ENCODE measurements around the gene ITFG1. TPM values are rescaled to one million over a fixed set of nuclear protein-coding genes. Genes with fewer than 3 reads are reported as not detected.
"Not testable (repeated sequence)": the region's sequence is repeated elsewhere in the genome, so short reads cannot be mapped to it uniquely, and the experiment has no call there.

The ITFG1 gene
- total and polyA plus RNA-seq, 8 donors: 8.1 to 90.0 (median 32.2) TPM

DNA sequence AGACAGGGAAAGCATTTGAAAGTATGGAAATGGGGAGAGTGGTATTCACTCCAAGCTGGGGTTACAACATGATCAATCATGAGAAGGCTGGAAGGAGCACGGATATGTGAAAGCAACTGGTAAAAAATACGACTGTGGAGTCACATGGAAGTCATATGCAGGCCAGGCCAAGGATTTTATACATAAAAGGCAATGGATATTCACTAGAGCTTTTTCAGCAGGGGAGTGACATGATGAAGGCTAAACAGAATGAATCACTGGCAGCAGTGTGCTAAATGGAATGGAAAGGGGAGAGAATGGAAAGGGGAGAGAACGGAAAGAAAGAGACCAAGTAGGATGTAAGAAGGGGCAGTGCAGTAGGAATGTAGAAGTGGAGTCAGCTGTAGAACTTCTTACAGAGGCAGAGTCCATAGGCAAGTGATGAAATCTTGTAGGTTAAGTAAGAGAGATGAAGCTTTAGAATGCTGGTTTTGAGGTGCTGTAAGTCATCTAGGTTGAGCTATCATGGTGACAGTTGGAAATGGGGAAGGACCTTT lies 304.1 kb downstream of the ITFG1 start:
- DNase-seq: no peak
- H3K27ac ChIP-seq: no peak overlapping the region
- no peak overlapping the region for H3K4me3 ChIP-seq
- TF ChIP-seq POLR2A (IDR thresholded peaks at IDR 0.05) (no peak), POLR2AphosphoS5 (IDR thresholded peaks at IDR 0.05) (no peak), EP300 (IDR thresholded peaks at IDR 0.05) (no peak)
- TF ChIP-seq, protein P1, sequence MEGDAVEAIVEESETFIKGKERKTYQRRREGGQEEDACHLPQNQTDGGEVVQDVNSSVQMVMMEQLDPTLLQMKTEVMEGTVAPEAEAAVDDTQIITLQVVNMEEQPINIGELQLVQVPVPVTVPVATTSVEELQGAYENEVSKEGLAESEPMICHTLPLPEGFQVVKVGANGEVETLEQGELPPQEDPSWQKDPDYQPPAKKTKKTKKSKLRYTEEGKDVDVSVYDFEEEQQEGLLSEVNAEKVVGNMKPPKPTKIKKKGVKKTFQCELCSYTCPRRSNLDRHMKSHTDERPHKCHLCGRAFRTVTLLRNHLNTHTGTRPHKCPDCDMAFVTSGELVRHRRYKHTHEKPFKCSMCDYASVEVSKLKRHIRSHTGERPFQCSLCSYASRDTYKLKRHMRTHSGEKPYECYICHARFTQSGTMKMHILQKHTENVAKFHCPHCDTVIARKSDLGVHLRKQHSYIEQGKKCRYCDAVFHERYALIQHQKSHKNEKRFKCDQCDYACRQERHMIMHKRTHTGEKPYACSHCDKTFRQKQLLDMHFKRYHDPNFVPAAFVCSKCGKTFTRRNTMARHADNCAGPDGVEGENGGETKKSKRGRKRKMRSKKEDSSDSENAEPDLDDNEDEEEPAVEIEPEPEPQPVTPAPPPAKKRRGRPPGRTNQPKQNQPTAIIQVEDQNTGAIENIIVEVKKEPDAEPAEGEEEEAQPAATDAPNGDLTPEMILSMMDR (IDR thresholded peaks at IDR 0.05): no peak
- H3K27me3 ChIP-seq: no peaks in the 10 kb centered on the region
- H3K36me3 ChIP-seq: peaks cover 10 to 76% (median 65%) of the 10 kb centered on the region in 4 donors
- WGBS, 5 donors: 87 to 95% (median 94%) methylated on average over 3 of the region's 3 CpGs
- H3K9me3 ChIP-seq: peaks cover 0 to 18% (median 13%) of the 10 kb centered on the region in 4 donors
- intact Hi-C loops (cut with DNase I; ENCODE audit: low total_unique reads): no loop called here
- no peaks in the 10 kb centered on the region for H3K4me1 ChIP-seq

DNA sequence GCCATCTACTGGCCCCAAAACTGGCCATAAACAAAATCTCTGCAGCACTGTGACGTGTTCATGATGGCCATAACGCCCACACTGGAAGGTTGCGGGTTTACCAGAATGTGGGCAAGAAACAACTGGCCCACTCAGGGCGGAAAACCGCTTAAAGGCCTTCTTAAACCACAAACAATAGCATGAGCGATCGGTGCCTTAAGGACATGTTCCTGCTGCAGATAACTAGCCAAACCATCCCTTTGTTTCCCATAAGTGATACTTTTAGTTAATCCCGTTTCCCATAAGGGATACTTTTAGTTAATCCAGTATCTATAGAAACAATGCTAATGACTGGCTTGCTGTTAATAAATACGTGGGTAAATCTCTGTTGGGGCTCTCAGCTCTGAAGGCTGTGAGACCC lies 308.4 kb downstream of the ITFG1 start:
- DNase-seq: not testable (repeated sequence)
- 96 to 99% (median 97%) methylated on average over 9 of the region's 9 CpGs for WGBS, 5 donors

DNA sequence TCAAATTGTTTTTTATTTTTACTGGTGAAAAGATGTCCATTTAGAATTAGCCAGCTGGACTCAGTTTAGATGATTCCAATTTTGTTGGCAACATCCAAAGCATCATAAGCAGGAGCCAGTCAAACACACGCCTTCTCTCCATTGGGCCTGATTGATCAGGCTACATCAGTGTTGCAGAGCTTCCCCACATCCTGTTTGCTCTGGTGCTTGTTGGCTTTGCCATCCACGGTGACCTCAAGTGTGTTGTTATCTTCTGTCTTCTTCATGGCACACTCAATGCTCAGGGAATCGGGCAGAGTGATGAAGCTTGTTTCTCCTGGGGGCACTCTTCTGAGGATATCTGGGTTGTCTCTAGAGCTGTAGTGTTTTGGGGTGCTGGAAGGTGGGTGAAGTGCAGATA lies 310.8 kb downstream of the ITFG1 start:
- TF ChIP-seq EP300 (IDR thresholded peaks at IDR 0.05) (no peak), POLR2A (IDR thresholded peaks at IDR 0.05) (no peak), POLR2AphosphoS5 (IDR thresholded peaks at IDR 0.05) (no peak)
- TF ChIP-seq, protein P1 (IDR thresholded peaks at IDR 0.05): no peak
- H3K27me3 ChIP-seq: peaks cover 0 to 5% (median 0%) of the 10 kb centered on the region in 3 donors
- peaks cover 0 to 23% (median 13%) of the 10 kb centered on the region in 4 donors for H3K9me3 ChIP-seq
- WGBS, 5 donors: 86 to 94% (median 89%) methylated on average over 3 of the region's 3 CpGs
- no peaks in the 10 kb centered on the region for H3K4me1 ChIP-seq
- no peak for DNase-seq
- H3K27ac ChIP-seq: no peak overlapping the region
- peaks cover 10 to 28% (median 20%) of the 10 kb centered on the region in 4 donors for H3K36me3 ChIP-seq
- no peak overlapping the region for H3K4me3 ChIP-seq
- intact Hi-C loops (cut with DNase I; ENCODE audit: low total_unique reads): no loop called here

More for the DNA sequence above, 308.4 kb downstream of the ITFG1 start:
- H3K4me3 ChIP-seq; H3K4me1 ChIP-seq; H3K27ac ChIP-seq; H3K27me3 ChIP-seq; intact Hi-C loops (cut with DNase I; ENCODE audit: low total_unique reads): not testable (repeated sequence)
- H3K9me3 ChIP-seq: peaks cover 0 to 23% (median 13%) of the 10 kb centered on the region in 4 donors
- H3K36me3 ChIP-seq: peaks cover 10 to 47% (median 39%) of the 10 kb centered on the region in 4 donors

GRCh38 chr16:47144559-47144877 lies 316.3 kb downstream of the ITFG1 start:
- Histone ChIP-seq H3K4me3 (peak overlapping the region; percentile 50 to 72 (median 57)), H3K36me3 (no peaks in the 10 kb centered on the region), H3K27me3 (peaks cover 0 to 47% (median 7%) of the 10 kb centered on the region in 3 donors), H3K27ac (no peak overlapping the region), H3K4me1 (peaks cover 18 to 30% (median 27%) of the 10 kb centered on the region in 4 donors), H3K9me3 (no peaks in the 10 kb centered on the region)
- intact Hi-C loops (cut with DNase I; ENCODE audit: low total_unique reads): loop anchor here (5.0 to 10.0 kb wide), 2 partner anchors 910 to 1018 kb away; no protein-coding TSS in a partner anchor
- TF ChIP-seq EP300 (IDR thresholded peaks at IDR 0.05) (no peak), POLR2A (IDR thresholded peaks at IDR 0.05) (no peak), POLR2AphosphoS5 (IDR thresholded peaks at IDR 0.05) (no peak)
- TF ChIP-seq, protein P1 (IDR thresholded peaks at IDR 0.05): no peak
- no peak for DNase-seq
- 13 to 18% (median 14%) methylated on average over 10 of the region's 10 CpGs for WGBS, 5 donors

Data from stomach (tissue), 9 donors.